Stimulated activated memory B cell treated with anti-CD40 and anti-IgM and Interleukin-4, amounts not matched to agents 10 μg/mL and 1 μg/mL and 100 μg/mL, for 72 hours (primary cell): ENCODE data around the gene BNC2.

Source experiments
- ATAC-seq: fragments of 150-1000 bp; cut with Tn5 transposase; 2 replicates; pipeline ENCODE4 v1.10.0; 2021
- H3K27ac Mint-ChIP-seq: one replicate; pipeline ENCODE4 v1.8.0; 2022; ENCODE audit warnings: mild to moderate bottlenecking, mixed read lengths
- H3K27me3 Mint-ChIP-seq: one replicate; pipeline ENCODE4 v1.8.0; 2022; ENCODE audit warnings: mixed read lengths
- H3K36me3 Mint-ChIP-seq: one replicate; pipeline ENCODE4 v1.8.0; 2022; ENCODE audit warnings: mixed read lengths
- H3K4me1 Mint-ChIP-seq: one replicate; pipeline ENCODE4 v1.8.0; 2022; ENCODE audit warnings: mixed read lengths
- H3K4me3 Mint-ChIP-seq: one replicate; pipeline ENCODE4 v1.8.0; 2022; ENCODE audit warnings: mild to moderate bottlenecking, moderate library complexity, mixed read lengths
- H3K9me3 Mint-ChIP-seq: one replicate; pipeline ENCODE4 v1.8.0; 2022; ENCODE audit warnings: mixed read lengths

Gene BNC2

GRCh38 chr9:16727452-16728136, 142.9 kb downstream of the BNC2 start:
- no peaks in the 10 kb centered on the region for H3K9me3 Mint-ChIP-seq
- no peaks in the 10 kb centered on the region for H3K4me1 Mint-ChIP-seq
- peaks cover 29% of the 10 kb centered on the region for H3K27me3 Mint-ChIP-seq

DNA sequence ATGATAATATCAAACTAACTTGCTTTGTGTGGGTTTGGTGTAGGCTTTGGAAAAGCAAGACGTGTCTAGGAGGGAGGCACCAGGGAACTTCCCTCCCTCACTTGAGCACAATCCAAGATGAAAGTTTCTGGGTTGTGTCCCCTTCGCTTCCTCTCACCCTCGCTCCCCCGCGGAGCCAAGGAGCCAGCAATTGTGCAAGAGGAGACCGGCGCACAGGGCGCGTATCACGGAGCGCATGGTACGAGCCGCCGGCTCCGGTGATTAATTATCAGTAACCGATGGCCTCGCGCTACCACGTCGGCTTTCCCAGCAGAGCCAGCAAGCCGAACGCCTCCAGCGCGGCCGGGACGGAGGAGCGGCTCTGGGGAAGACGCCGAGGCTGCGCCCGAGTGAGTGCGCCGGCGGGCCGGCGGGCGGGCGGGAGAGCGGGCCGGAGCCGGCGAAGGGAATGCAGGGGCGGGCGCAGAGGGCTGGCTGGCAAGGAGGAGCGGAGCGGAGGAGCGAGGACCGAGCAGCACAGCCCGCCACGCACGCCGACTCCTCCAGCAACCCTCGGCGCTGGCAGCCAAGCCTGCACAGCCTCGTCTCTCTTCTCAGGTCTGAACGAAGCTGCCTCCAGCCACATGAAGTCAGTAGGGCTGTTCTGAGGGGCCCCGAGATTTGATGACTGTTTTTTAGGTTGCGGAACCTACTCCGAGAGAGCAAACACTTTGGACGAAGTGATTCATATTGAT, 143.6 kb downstream of the BNC2 start:
- Mint-ChIP-seq H3K4me1 (no peaks in the 10 kb centered on the region), H3K9me3 (no peaks in the 10 kb centered on the region), H3K4me3 (no peak overlapping the region), H3K27ac (no peak overlapping the region), H3K36me3 (no peaks in the 10 kb centered on the region), H3K27me3 (peaks cover 29% of the 10 kb centered on the region)
- peak; percentile 27 for ATAC-seq

More at GRCh38 chr9:16727452-16728136, 142.9 kb downstream of the BNC2 start:
- Mint-ChIP-seq H3K27ac (no peak overlapping the region), H3K36me3 (no peaks in the 10 kb centered on the region), H3K4me3 (no peak overlapping the region)
- ATAC-seq: no peak

DNA sequence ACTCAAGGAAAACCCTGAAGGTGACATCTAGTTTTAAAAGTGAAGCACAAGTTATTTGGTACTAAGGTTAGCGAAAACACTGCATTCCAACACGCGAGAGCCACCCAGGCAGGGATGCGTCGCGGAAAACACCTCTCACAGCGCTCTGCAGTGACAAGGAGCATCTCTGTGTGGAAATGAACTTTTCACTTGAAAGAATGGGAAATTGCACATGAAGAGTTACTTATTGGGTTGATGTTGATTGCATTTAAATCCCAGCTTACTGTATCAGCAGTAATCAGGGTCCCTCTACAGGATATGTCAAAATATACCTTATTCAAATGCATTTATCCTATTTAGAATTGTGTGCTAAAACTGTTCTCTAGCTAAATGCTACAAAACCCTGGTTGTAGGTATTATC, 144.4 kb downstream of the BNC2 start:
- Mint-ChIP-seq H3K4me3 (no peak overlapping the region), H3K36me3 (no peaks in the 10 kb centered on the region), H3K9me3 (no peaks in the 10 kb centered on the region), H3K27ac (no peak overlapping the region), H3K4me1 (no peaks in the 10 kb centered on the region), H3K27me3 (peaks cover 29% of the 10 kb centered on the region)
- ATAC-seq: no peak

GRCh38 chr9:16725066-16725465, 145.4 kb downstream of the BNC2 start:
- no peaks in the 10 kb centered on the region for H3K36me3 Mint-ChIP-seq
- peaks cover 29% of the 10 kb centered on the region for H3K27me3 Mint-ChIP-seq
- ATAC-seq: no peak
- no peaks in the 10 kb centered on the region for H3K4me1 Mint-ChIP-seq
- no peak overlapping the region for H3K27ac Mint-ChIP-seq
- H3K4me3 Mint-ChIP-seq: no peak overlapping the region
- no peaks in the 10 kb centered on the region for H3K9me3 Mint-ChIP-seq

GRCh38 chr9:16721972-16722371, 148.5 kb downstream of the BNC2 start:
- Mint-ChIP-seq H3K27me3 (peaks cover 9% of the 10 kb centered on the region), H3K9me3 (no peaks in the 10 kb centered on the region), H3K4me1 (no peaks in the 10 kb centered on the region), H3K36me3 (no peaks in the 10 kb centered on the region), H3K27ac (no peak overlapping the region), H3K4me3 (no peak overlapping the region)
- no peak for ATAC-seq

GRCh38 chr9:16720386-16720785, 150.1 kb downstream of the BNC2 start:
- no peaks in the 10 kb centered on the region for H3K4me1 Mint-ChIP-seq
- H3K36me3 Mint-ChIP-seq: no peaks in the 10 kb centered on the region
- no peak overlapping the region for H3K4me3 Mint-ChIP-seq
- no peak overlapping the region for H3K27ac Mint-ChIP-seq
- ATAC-seq: no peak
- no peaks in the 10 kb centered on the region for H3K9me3 Mint-ChIP-seq
- H3K27me3 Mint-ChIP-seq: no peaks in the 10 kb centered on the region

DNA sequence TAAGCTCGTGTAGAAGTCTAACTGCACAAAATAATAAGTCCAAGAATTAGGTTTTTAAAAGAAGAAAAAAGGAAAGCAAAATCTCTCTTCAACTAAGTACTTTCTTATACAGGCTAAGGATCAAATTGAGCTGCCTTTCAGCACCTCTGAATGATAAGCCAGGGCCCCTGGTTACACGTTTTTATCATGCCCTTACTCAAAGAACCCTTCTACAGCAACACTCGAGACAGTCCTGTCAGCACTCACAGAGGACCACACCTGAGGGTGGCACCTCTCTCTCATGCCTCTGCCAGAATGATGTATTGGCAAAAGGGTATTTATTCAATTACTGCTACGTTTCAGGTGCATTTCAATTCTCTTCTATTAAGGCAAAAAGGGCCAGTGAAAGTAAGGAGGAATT, 150.5 kb downstream of the BNC2 start:
- Mint-ChIP-seq H3K27me3 (no peaks in the 10 kb centered on the region), H3K9me3 (no peaks in the 10 kb centered on the region), H3K4me3 (no peak overlapping the region), H3K27ac (no peak overlapping the region), H3K36me3 (no peaks in the 10 kb centered on the region), H3K4me1 (no peaks in the 10 kb centered on the region)
- no peak for ATAC-seq

- H3K4me3 Mint-ChIP-seq: no peak overlapping the region
- no peak for ATAC-seq
- no peaks in the 10 kb centered on the region for H3K4me1 Mint-ChIP-seq
- no peak overlapping the region for H3K27ac Mint-ChIP-seq
- H3K9me3 Mint-ChIP-seq: no peaks in the 10 kb centered on the region
- no peaks in the 10 kb centered on the region for H3K27me3 Mint-ChIP-seq
- no peaks in the 10 kb centered on the region for H3K36me3 Mint-ChIP-seq
Observed at GRCh38 chr9:16718952-16719351, 151.5 kb downstream of the BNC2 start.

- H3K27ac Mint-ChIP-seq: no peak overlapping the region
- ATAC-seq: no peak
- no peaks in the 10 kb centered on the region for H3K4me1 Mint-ChIP-seq
- H3K27me3 Mint-ChIP-seq: no peaks in the 10 kb centered on the region
- H3K9me3 Mint-ChIP-seq: no peaks in the 10 kb centered on the region
- no peaks in the 10 kb centered on the region for H3K36me3 Mint-ChIP-seq
- no peak overlapping the region for H3K4me3 Mint-ChIP-seq
Observed at GRCh38 chr9:16718296-16718695, 152.2 kb downstream of the BNC2 start.

DNA sequence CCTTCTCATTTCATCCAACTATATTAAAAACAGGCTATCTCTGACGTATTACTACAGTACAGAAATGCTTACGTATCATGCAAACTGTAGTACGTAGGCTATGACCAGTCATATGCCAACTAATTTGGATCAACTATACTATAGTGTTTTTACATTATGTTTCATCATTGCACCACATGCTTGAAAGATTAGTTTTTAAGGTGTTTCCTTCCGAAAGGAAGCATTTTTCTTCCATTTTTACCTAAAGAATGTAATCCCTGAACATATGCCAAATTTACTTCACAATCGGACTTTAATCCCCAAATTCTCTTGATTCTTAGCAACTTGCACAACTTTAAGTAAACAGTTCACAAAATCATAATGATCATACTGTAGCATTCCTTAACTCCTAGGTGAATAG, 153.9 kb downstream of the BNC2 start:
- no peak overlapping the region for H3K4me3 Mint-ChIP-seq
- no peaks in the 10 kb centered on the region for H3K9me3 Mint-ChIP-seq
- H3K4me1 Mint-ChIP-seq: no peaks in the 10 kb centered on the region
- H3K27me3 Mint-ChIP-seq: no peaks in the 10 kb centered on the region
- no peak for ATAC-seq
- no peaks in the 10 kb centered on the region for H3K36me3 Mint-ChIP-seq
- no peak overlapping the region for H3K27ac Mint-ChIP-seq

DNA sequence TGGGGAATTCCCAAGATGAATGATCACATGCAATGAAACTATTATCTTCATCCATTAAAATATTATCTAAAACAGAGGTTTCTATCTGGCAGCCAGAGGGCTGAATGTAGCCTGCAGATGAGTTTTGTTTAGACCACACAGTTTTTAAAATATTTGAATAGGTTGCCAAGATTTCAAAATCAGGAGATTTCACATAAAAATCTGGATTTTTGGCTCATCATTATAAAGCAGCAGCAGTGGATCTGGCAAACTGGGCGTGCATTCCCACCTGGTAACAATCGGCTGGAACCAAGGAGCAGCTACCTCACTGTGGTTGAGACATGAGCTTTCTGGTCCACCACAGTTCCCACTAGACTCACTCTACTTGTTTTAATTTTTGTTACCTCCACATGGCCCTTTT, 155.1 kb downstream of the BNC2 start:
- H3K27ac Mint-ChIP-seq: no peak overlapping the region
- no peaks in the 10 kb centered on the region for H3K9me3 Mint-ChIP-seq
- no peaks in the 10 kb centered on the region for H3K36me3 Mint-ChIP-seq
- ATAC-seq: no peak
- H3K4me1 Mint-ChIP-seq: no peaks in the 10 kb centered on the region
- no peak overlapping the region for H3K4me3 Mint-ChIP-seq
- H3K27me3 Mint-ChIP-seq: no peaks in the 10 kb centered on the region

DNA sequence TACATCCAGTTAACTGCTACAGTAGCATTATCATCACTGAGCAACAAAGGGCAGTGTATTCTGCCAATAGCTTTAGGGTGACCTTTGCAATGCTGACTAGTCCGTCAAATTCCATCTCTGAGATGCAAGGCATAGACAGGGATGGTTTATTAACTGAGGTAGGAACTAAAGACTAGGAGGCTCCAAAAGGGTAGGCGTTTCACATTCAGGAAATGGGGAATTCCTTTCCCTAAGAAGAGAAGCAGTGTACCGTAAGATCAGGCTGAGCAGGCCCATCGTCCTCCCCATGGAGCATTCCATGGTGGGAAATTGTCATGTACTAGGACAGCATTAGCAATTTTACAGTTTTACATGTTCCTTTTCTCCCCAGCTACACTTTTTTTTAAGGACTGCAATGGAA, 157.7 kb downstream of the BNC2 start:
- H3K4me1 Mint-ChIP-seq: no peaks in the 10 kb centered on the region
- H3K4me3 Mint-ChIP-seq: no peak overlapping the region
- no peak for ATAC-seq
- no peak overlapping the region for H3K27ac Mint-ChIP-seq
- no peaks in the 10 kb centered on the region for H3K27me3 Mint-ChIP-seq
- H3K9me3 Mint-ChIP-seq: peaks cover 4% of the 10 kb centered on the region
- H3K36me3 Mint-ChIP-seq: no peaks in the 10 kb centered on the region

- H3K36me3 Mint-ChIP-seq: no peaks in the 10 kb centered on the region
- no peak for ATAC-seq
- no peaks in the 10 kb centered on the region for H3K27me3 Mint-ChIP-seq
- peaks cover 4% of the 10 kb centered on the region for H3K9me3 Mint-ChIP-seq
- no peak overlapping the region for H3K4me3 Mint-ChIP-seq
- H3K27ac Mint-ChIP-seq: no peak overlapping the region
- no peaks in the 10 kb centered on the region for H3K4me1 Mint-ChIP-seq
Observed at GRCh38 chr9:16710888-16711287, 159.6 kb downstream of the BNC2 start.

DNA sequence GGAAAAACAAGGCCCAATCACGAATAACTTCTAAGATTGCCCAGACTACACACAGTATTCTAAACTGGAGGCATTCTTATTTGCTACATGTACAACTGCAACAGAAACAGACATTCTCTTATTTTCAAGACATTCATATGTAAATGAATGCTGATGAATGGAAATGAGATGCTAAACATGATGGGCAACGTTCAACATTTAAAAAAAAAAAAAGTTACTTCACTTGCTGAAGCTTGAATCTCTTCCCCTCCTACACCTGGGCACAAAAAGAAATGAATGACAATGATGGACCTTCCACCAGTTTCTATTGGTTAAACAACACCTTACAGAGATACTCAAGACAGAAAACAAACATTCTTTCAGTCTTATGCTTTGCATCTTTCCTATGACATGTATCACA, 160.5 kb downstream of the BNC2 start:
- Mint-ChIP-seq H3K27ac (no peak overlapping the region), H3K9me3 (peaks cover 4% of the 10 kb centered on the region), H3K36me3 (no peaks in the 10 kb centered on the region), H3K4me3 (no peak overlapping the region), H3K4me1 (no peaks in the 10 kb centered on the region), H3K27me3 (no peaks in the 10 kb centered on the region)
- ATAC-seq: no peak

DNA sequence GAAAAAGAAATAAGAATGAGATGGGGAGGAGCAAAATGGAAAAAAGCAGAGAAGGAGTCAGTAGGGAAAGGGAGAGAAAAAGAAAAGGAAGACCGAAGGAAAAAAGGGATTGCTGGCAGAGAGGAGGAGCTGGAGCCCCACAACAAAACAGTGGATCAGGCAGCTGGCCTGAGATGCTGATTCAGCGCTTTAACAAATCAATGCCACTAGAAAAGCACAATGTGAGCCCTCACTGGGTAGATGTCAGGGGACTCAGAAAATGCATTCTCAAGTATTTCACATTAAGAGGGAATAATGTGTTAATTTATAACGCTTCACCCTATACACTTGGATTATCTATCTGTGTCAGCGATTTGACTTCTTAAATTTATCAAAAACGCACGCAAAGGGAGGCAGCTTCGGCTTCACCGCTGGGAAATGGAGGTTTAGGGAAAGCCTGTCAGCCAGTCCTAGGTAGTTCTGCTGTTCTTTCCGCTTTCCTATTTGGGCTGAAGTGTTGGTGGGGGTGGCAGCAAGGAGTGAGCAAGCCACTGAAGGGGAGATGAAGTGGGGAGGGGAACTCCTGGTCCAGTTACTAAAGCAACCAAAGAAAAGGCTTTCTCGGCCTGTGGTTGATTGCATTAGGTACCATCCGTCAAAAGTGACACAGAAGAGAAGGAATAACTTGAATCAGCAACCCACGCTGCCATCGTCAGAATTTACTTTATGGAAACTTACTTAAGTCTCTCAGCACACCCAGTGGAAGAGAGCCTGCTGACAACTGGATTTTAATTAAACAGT, 161.6 kb downstream of the BNC2 start:
- no peaks in the 10 kb centered on the region for H3K36me3 Mint-ChIP-seq
- H3K4me3 Mint-ChIP-seq: no peak overlapping the region
- no peaks in the 10 kb centered on the region for H3K27me3 Mint-ChIP-seq
- peaks cover 4% of the 10 kb centered on the region for H3K9me3 Mint-ChIP-seq
- no peak for ATAC-seq
- no peak overlapping the region for H3K27ac Mint-ChIP-seq
- H3K4me1 Mint-ChIP-seq: no peaks in the 10 kb centered on the region
